CD4-positive, alpha-beta T cell treated with Interleukin-4 for 1 hour (primary cell): ENCODE data around the gene SYT1.

Experiments
- DNase-seq, 2 donors: peaks; one replicate each; pipeline ENCODE4 v3.0.0-alpha.2; 2020 to 2022

The SYT1 gene

DNA sequence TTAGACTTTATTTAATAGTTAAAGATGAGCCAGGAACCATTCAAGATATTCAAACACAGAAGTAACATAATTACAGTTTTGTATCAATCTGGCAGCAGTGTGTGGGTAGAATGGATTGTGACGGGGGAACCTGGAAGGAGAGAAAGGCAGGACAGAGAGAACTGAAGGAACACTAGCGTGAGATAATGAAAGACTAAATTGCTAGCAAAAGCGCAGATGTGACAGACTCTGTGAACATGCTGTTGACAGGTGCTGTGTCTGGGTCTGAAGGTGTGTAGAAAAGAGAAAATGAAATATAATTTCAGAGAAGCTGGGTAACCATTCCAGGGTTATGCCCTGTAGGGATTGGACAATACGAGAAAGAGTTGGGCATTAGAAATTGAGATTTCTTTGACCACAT lies 372.3 kb downstream of the SYT1 start:
- DNase-seq = no peak

DNA sequence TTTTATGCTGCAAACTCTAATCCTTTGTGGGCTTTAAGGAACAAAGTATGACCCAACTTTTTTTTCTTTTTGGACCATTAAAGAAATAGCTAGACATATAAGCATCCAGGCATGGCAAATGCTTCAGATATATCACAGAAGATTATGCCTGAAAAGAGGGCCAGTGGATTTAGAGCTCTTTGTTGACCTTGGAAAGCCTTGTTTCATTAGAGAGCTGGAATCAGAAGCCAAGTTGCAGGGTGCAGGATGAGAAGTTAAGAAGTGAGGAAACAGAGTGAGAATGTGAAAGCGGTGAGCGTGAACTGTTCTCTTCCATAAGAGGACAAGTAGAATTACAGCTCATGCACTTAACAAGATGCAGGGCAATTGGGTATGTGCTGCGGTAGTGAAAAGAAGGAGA lies 373.7 kb downstream of the SYT1 start:
- no peak for DNase-seq

DNA sequence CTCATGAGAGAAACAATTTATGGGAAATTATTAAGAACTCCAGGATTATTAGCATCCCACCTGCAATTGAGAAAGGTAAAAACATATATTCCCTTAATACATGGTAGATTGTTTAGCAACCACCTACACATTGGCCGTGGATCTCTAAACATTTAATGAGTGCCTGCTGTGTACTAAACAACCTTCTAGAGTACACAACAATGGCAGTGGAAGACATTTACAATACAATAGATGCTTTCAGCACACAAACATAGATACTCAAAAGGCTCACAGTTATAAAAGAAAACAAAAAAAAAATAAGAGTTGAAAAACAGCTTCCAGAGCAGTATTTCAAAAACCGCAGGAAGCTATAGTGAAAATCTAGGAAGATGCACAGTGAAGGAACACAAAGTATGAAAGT lies 382.9 kb downstream of the SYT1 start:
- no peak for DNase-seq

DNA sequence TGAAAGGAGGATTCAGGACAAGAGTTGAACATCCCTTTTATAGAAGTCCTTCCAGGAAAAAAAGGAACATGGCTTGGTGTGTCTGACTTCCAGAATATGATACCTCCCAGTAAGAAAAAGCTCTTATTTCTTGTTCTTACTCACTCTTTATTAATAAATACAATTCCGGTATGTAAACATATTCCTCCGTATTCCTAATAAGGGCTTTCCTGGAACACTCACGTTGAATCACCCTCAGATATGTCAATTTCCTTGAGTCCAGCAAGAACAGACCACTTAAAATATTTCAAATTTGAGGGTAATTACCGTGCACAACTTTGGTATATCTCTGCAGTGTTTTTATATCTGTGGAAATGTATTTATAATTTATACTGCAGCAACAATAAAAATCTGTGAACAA lies 385.6 kb downstream of the SYT1 start:
- DNase-seq = no peak

DNA sequence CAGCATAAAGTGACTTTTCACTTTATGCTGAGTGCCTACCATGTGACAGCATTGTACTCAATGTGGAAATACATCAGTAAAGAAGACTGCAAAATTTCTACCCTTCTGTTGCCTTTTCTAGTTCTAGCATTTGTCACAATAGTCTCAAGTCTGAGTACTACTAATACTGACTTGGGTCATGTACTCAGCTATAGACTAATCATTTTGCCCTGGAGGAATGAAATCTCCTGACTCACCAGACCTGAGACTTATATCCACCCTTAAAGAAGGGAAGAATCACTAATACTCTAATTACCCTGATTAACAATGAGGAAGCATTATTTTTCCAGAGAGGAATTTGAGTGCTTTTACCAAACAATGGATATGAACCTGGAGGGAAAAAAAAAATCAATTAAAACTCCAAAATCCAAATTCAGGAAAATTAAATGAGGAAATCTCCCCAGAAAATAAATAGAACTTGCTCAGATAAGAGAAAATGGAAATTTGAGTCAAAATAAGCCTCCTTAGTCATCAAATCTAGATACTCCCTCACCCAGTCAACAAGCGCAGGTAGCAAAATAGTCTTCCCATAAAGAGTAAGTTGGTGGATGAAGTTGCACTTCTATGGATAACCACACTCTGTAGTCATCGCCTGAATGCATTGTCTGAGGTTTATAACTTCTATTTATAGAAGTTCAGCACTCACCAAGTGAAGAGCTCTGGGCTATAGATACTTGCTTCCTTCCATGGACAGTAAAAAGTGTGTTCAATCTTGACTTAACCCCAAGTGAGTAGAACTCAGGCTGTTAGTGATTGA lies 386.6 kb downstream of the SYT1 start:
- no peak for DNase-seq

DNA sequence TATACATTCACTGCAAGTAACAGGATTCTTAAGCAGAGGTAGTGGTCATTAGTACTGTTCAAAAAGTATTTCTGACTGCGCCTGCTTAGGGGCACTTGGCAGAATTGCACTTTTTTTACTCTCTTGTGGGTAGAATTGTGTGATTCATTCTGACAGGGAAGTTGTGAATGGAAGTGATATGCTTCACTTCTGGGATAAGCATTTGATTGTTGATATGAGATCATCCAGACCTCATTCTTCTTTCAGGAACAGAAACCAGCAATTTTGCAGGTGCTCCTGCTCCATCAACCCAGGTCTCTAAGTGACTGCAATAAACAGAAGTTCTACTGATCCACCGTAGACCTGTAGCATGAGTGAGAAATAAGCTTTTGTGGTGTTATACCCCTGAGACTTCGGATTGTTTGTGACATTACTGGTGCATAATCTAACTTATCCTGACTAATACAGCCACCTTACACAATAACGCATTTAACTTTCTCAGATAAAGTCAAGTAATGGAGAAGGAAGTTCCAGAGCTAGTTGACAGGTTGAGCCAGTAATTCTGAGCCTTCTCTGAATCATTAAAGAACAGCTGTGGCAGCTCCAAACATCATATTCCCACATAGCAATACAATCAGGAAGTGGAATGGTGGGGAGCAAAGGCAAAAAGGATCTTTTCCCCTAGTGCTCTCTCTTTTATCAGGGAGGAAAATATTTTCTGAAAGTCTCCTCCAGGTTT lies 387.9 kb downstream of the SYT1 start:
- DNase-seq = no peak

DNA sequence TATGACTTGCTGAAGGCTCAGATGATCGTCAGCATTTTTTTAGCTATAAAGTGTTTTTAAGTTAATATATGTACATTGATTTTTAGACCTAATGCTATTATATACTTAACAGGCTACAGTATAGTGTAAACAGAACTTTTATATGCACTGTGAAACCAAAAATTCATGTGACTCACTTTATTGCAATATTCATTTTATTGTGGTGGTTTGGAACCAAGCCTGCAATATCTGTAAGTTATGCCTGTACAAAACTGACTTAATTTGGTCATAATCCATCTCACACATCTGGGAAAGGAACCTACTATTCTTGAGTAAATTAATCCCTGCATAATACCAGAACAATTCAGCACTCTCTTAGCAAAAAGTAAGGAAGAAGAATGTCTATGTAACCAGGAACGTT lies 390.7 kb downstream of the SYT1 start:
- no peak for DNase-seq

DNA sequence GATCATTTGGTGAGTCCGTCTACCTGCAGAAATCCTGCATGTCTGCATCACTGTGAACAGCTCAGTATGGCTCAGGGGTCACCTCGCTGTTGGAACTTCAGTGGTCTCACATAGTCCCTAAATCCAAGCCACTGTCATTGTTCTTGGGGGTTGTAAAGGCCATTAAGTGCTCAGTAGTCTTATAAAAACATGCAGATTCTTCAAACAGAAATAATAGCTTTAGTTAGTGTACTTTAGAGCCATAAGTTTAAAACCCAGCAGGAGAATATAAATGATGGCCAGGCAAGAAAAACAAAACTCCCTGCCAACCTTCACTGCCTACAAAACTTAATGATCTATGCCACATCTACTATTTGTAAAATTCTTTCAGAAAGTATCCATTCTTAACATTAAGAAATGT lies 396.3 kb downstream of the SYT1 start:
- no peak for DNase-seq

DNA sequence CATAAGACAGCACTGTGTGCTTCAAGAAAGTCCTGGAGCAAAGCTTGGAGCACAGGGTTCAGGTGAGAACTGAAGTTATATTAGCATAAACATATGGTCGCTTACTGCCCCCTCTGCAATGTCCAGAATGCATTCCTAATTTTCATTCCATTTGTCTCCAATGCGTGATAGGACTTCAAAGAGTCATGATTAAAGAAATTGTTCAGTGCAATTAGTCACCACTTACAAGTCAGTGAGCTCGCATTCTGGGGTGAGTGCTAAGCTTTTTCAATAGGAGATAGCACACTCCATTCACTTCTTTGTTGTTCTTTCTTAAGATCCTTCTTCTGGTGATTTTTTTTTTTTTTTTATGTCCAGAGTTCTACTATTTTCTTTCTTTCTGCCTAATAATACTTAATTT lies 398.4 kb downstream of the SYT1 start:
- DNase-seq = no peak

DNA sequence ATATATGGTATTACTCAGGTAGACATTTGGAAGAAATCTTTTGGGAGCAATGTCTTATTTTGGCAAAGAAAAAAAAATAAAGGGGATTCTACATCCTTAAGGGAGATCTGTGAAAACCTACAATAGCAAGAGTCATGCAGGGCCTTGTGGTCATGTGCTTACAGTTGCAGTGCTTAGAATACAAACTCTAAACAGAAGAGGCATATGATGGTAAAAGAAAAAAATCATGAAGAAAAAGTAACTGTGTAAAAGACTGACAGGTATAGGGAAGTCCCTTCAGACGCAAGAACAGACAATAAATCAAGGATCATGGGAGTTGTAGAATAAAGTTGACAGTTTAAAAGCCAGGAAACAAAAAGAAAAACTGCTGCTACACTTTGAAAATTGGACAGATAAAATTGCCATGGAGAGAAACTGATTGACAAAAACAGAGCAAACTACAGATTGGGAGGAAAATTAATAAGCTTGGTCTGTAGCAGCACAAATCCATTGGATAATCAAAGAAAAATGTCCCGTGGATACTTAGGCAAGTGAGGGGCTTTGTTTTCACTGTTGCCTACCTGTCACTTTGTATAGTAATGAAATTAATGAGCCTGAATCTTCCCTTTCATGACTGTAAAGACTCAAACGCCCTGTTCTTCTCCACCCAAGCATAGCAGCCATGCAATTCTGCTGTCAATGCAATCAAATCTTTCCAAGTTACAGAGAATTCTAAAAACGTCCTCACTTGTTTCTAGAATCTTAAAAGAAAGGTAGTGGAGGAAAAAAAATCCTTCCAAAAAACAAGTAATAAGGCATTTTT lies 402.0 kb downstream of the SYT1 start:
- DNase-seq = no peak

DNA sequence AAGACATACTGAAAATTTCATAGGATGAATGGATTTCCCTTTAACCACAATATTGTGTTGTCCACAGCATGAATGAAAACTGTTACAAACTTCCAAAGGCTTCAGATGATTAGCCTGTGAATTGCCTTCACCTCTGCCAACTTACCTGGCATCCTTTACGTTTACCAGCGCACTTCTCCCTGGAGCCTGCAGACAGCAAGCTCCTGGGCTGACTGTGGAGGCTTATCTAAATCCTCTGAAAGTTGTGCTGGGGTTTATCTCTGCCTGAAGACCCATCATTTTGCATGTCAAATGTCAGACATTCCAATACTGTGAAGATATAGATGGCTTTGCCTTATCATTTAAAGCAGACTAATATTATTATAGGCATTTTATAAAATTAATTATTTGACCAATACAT lies 403.0 kb downstream of the SYT1 start:
- DNase-seq = no peak

DNA sequence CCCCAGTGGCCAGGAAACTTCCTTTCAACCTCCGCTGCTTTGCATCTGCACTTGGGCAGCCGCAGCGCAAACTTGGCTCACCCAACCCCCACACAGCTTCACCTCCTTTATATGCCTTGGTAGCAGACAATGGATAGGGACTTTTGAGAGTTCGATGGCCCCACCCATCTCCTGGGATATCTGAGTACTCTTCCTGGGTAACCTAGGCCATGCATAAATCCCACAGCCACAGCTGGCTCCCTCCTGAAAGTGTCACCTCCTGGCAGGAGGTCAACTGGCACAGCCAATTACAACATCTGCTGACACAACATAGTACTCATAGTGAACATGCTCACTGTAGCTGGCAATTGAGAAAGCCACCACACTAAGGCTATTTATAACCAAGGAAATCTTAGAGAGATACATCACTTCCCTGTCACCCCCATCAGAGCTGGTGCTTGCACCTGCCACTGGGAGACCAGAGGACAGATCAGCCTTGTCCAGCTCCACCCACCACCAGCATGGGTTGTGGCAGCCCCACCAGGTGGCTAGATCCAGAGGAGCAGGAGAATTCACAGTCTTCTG lies 410.0 kb downstream of the SYT1 start:
- DNase-seq = no peak

DNA sequence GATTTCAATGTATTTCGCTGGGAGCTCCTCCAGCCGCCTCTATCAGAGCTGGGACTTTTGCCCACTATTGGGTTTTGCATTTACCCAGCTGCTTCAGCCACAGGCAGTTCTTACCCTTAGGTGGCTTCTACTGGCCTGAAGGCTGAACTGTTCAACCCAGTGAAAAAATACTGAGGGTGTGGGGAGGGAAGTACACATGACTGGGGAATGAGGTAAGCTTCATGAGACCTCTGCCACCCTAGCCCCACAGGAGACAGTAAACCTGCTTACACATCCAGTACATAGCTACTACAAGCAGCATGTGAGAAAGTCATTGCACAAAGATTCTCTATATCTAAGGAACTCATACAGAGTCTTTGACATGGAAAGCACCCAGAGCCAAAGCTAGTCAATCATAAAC lies 411.1 kb downstream of the SYT1 start:
- no peak for DNase-seq

DNA sequence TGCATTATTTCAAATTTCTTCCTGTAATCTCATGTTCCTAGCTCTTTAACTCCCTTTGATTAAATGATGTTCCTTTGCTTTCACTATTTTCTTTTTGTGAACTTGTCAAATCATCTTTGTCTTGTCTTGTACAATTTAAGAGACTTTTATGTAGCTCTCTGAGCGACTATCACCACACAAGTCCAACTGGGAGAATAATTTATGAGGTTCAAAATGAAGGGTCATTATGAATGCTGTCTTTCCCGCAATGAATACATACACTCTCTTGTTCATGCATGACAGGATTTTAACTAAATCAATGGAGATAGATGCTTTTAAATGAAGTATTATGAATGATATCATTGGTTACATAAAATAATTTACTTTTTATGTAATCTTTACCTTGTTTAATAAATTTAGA lies 418.8 kb downstream of the SYT1 start:
- DNase-seq = no peak

DNA sequence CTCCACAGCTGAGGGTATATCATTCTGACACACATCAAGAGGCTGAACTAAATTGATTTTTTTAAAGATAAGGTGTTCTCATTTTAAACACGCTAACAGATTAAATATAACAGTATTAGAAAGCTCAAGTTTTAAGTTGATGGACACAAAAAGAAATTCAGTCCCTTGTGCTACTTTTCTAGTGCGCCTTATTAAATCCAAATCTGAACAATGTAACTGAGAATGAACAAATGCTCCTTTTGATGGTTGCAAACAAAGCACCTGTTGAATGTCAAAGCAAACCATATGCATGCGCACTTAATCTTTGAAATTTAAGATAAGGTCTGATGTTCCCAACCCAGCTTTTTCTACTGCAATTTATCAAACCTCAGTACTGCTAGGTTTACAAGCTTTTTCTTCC lies 424.3 kb downstream of the SYT1 start:
- DNase-seq = no peak

DNA sequence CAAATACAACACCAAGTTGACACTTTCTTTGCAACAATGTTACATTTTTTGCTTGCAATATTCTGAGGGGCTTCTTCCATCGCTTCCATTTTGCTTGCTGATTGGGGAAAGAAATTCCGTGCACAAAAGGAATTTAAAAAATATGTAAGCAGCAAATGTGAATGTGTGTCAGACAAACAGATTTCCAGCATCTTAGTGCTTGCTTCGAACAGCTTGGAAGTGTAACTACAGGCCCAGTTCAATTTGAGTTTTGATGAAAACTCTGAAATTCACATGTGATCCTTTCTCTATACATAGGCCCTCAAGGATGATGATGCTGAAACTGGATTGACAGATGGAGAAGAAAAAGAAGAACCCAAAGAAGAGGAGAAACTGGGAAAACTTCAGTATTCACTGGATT lies 427.1 kb downstream of the SYT1 start:
- DNase-seq = no peak

DNA sequence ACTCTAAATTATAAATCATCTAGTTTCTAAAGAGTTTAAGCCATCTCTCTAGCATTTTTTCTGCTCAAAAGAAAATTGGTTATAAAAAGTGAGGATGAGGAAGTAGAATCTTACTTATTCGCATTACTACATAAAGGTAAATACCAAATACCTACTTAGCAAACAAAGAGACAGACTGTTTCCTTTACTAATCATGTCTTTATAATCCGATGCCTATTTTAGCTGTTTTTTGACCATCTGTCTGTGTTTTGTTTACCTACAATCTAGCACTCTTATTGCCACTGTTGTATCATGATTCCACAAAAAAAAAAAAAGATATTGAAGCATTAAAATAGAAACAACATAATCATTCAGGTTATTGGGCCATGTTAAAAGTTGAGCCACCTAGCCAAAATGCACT lies 430.0 kb downstream of the SYT1 start:
- no peak for DNase-seq

DNA sequence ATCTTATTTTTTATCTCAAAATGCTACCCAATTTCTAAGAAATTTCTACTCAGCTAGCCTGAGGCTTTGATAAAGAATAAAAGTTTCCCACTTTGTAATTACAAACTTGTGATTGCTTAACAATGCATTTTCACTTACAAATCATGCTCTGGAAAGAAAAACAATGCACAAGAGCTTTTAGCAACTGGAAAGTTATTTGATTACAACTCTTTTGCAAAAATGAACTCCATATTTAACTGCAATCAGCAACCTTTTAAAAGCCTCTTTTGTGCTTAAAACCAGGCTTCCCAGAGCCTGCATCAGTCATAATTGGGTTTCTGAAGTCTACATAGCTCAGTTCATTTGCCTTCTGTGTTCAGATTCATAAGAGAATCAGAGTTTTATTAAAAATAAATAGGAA lies 431.0 kb downstream of the SYT1 start:
- DNase-seq = no peak

DNA sequence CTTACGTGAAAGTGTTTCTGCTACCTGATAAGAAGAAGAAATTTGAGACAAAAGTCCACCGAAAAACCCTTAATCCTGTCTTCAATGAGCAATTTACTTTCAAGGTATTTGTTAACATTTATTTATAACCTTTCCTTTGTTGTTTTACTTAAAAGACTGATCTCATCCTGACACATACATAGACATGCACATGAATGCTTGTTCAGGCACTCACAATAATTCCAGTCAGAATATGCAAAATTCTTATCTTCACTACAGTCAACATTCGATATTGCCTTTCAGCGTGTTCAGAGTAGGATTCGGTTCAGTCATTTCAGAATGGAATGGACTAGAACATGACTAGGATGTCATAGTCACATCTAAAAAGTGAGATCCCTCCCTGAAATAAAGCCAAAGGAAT lies 431.6 kb downstream of the SYT1 start:
- no peak for DNase-seq

DNA sequence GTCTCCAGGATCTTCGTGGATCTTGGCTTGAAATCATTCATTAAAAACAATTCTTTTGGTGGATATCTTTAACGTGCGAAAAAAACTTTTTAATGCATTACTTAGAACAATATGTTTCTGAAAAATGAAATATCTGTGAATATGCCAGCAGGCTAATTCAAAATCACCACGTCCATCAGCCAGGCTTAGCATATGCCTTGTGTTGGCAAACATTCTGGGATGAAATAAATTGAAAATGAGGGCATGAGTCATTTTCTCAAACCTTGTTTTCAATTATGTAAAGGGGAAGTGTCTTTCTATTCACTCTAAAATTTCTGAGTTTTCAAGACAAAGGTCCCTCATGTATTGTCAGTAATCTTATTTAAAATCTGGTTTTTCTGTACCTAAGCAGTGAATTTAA lies 432.3 kb downstream of the SYT1 start:
- no peak for DNase-seq

DNA sequence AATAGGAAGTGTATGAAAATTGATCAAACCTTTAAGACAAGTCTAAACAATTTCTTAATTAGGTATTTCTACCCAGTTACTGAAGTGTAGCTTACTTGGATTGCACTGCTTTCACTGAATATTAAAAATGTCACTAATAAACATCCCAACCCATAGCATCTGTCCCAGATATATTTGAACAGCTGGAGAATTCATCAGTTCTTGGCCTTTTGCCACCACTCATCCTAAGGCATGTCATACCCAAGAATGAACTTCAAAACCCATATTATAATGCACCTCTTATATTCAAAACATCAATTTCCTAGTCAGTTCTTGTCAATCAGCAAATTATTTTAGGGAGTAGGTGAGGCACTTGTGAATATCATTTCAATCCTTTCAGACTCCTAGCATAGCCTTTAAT lies 433.9 kb downstream of the SYT1 start:
- DNase-seq = no peak

DNA sequence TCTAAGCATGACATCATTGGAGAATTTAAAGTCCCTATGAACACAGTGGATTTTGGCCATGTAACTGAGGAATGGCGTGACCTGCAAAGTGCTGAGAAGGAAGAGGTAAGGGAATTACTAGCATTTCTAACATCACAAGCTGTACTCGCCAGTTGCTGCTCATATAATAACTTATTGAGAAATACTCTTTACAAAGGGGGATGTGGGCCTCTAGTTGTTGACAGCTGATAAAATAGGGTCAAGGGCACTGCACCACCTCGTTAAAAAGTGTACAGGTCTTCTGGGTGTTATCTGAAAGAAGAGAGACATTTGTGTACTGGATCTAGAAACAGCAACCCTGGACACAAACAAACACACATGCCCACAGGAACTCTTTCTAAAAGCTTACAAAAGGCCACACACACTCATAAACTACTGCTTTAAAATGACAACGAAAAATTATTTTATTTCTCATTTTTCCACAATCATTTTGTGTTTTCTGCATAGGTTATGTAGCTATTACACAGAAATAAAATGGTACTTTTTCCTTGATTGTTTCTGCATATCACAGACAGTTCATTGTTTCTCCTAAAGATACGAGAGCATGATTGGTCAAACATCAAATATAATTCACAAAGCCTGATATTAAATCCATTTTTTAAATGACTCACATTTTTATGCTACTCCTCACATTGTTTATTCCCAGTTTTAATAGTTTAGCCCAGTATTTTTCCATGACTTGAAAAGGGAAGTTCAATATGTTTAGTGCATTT lies 435.0 kb downstream of the SYT1 start:
- DNase-seq = no peak

DNA sequence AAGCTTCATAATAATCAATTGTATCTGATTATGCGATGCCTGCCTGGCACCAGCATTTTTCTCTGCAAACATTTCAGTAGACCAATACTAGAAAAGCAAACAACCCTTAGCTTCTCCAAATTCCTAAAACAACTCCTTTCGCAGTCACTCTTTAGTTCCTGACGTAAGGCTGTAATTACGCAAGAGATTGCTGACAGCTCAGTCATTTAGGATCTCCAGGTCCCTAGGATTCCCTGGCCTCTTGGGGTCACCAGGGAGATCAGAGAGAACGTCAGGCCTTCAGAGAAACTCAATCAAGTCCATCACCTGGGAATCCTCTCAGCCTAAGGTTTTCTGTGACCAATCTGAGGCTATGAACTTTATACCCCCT lies 435.6 kb downstream of the SYT1 start:
- no peak for DNase-seq
